IMR-90 (cell line): ENCODE results near the gene CTRL. TPM values are rescaled to one million over a fixed set of nuclear protein-coding genes. Genes with fewer than 3 reads are reported as not detected.

Source experiments
- ATAC-seq: fragments of 200-7000 bp; cut with Tn5 transposase; 2 replicates; pipeline ENCODE4 v1.9.1; 2020; ENCODE audit warnings: low read depth, mild to moderate bottlenecking, moderate library complexity
- BruUV-seq: library from RNA; stranded (reverse); fragments of 400-500 nt; replicated peaks from 2 replicates; lab custom pipeline; 2021; lab: Mats Ljungman, UMichigan
- CTCF ChIA-PET: fragments of 300-600 bp; formaldehyde crosslinking; extraction: SDS; loops from one replicate; lab custom pipeline; 2021; ENCODE audit warnings: antibody characterized with exemption; lab: Yijun Ruan, JAX
- POLR2A ChIA-PET: fragments of 300-600 bp; sonication (Branson Sonifier 250); formaldehyde crosslinking; loops from one replicate; lab custom pipeline; 2022; ENCODE audit warnings: antibody characterized with exemption; ENCODE audit not compliant: unreplicated experiment; lab: Charles Lee
- DNase-seq: peaks from one replicate; pipeline ENCODE4 v3.0.0; 2013
- H2AFZ ChIP-seq: replicated peaks from 2 replicates; pipeline ENCODE3; 2013; ENCODE audit warnings: low read length, mild to moderate bottlenecking; ENCODE audit not compliant: poor library complexity
- H2AK5ac ChIP-seq: 2 replicates; pipeline ENCODE4 v1.6.1; 2013; ENCODE audit warnings: low read depth, low read length, inconsistent platforms
- H2AK9ac ChIP-seq: replicated peaks from 2 replicates; pipeline ENCODE3; 2013; ENCODE audit warnings: mild to moderate bottlenecking, low read depth, low read length, moderate library complexity; ENCODE audit not compliant: poor library complexity
- H2BK120ac ChIP-seq: 2 replicates; pipeline ENCODE4 v1.6.1; 2013; ENCODE audit warnings: low read depth, low read length, inconsistent platforms
- H2BK15ac ChIP-seq: 3 replicates; pipeline ENCODE4 v1.6.1; 2013; ENCODE audit warnings: low read depth, low read length, inconsistent platforms
- H2BK20ac ChIP-seq: 2 replicates; pipeline ENCODE4 v1.6.1; 2013; ENCODE audit warnings: low read depth, mild to moderate bottlenecking, inconsistent platforms, low read length, moderate library complexity
- H2BK5ac ChIP-seq: 2 replicates; pipeline ENCODE4 v1.6.1; 2013; ENCODE audit warnings: mild to moderate bottlenecking, low read depth, low read length, inconsistent platforms; ENCODE audit not compliant: poor library complexity, severe bottlenecking
- H3K14ac ChIP-seq: replicated peaks from 2 replicates; pipeline ENCODE4 v1.6.1; 2013; ENCODE audit warnings: low read depth, low read length, inconsistent platforms
- H3K18ac ChIP-seq: 2 replicates; pipeline ENCODE4 v1.6.1; 2013; ENCODE audit warnings: low read depth, low read length, control low read depth
- H3K23ac ChIP-seq: 2 replicates; pipeline ENCODE4 v1.6.1; 2013; ENCODE audit warnings: low read depth, low read length, inconsistent platforms
- H3K27ac ChIP-seq: 2 replicates; pipeline ENCODE4 v1.5.1; 2013; ENCODE audit warnings: mild to moderate bottlenecking, control low read depth, low read length; ENCODE audit not compliant: insufficient read depth
- H3K27me3 ChIP-seq: 2 replicates; pipeline ENCODE4 v1.6.1; 2013; ENCODE audit warnings: low read length; ENCODE audit not compliant: control insufficient read depth, insufficient read depth
- H3K36me3 ChIP-seq: 2 replicates; pipeline ENCODE4 v1.6.1; 2013; ENCODE audit warnings: low read length, mixed read lengths; ENCODE audit not compliant: control insufficient read depth, insufficient read depth
- H3K4ac ChIP-seq: 2 replicates; pipeline ENCODE4 v1.6.1; 2013; ENCODE audit warnings: low read depth, low read length, inconsistent platforms
- H3K4me1 ChIP-seq: 2 replicates; pipeline ENCODE4 v1.6.1; 2013; ENCODE audit warnings: low read length, mixed read lengths; ENCODE audit not compliant: control insufficient read depth, insufficient read depth
- H3K4me2 ChIP-seq: 2 replicates; pipeline ENCODE4 v1.6.1; 2013; ENCODE audit warnings: low read depth, mild to moderate bottlenecking, control low read depth, low read length, moderate library complexity
- H3K4me3 ChIP-seq: 2 replicates; pipeline ENCODE4 v1.5.1; 2013; ENCODE audit warnings: low read depth, mild to moderate bottlenecking, control low read depth, low read length, moderate library complexity; ENCODE audit not compliant: insufficient read depth
- H3K56ac ChIP-seq: 2 replicates; pipeline ENCODE4 v1.6.1; 2013; ENCODE audit warnings: low read length, inconsistent platforms; ENCODE audit not compliant: insufficient read depth; ENCODE audit errors: extremely low read depth
- H3K79me1 ChIP-seq, 2 experiments: 2 replicates each; pipeline ENCODE4 v1.6.1; 2013; ENCODE audit warnings: low read length in 2 of 2, inconsistent platforms in 1 of 2, low read depth in 1 of 2
- H3K9ac ChIP-seq: 2 replicates; pipeline ENCODE4 v1.6.1; 2013; ENCODE audit warnings: low read depth, low read length, control low read depth
- H3K9me1 ChIP-seq: 2 replicates; pipeline ENCODE4 v1.6.1; 2013; ENCODE audit warnings: low read length, inconsistent platforms; ENCODE audit not compliant: insufficient read depth
- H3K9me3 ChIP-seq: 2 replicates; pipeline ENCODE4 v1.6.1; 2013; ENCODE audit warnings: low read length; ENCODE audit not compliant: control insufficient read depth, insufficient read depth
- H4K20me1 ChIP-seq: 2 replicates; pipeline ENCODE4 v1.6.1; 2013; ENCODE audit warnings: low read length, inconsistent platforms; ENCODE audit not compliant: insufficient read depth
- H4K5ac ChIP-seq: 2 replicates; pipeline ENCODE4 v1.6.1; 2013; ENCODE audit warnings: mild to moderate bottlenecking, low read depth, low read length, control low read depth
- H4K8ac ChIP-seq, 2 experiments: 2 replicates each; pipeline ENCODE4 v1.6.1; 2013; ENCODE audit warnings: low read depth in 2 of 2, low read length in 2 of 2, control low read depth in 1 of 2, inconsistent platforms in 1 of 2
- H4K91ac ChIP-seq: 2 replicates; pipeline ENCODE4 v1.6.1; 2013; ENCODE audit warnings: low read depth, low read length, inconsistent platforms; ENCODE audit not compliant: insufficient read depth
- BHLHE40 ChIP-seq: fragments of 150-350 bp; IDR thresholded peaks from 2 replicates; pipeline ENCODE4 v1.6.1; 2016; ENCODE audit warnings: mild to moderate bottlenecking, low read depth, low read length
- CEBPB ChIP-seq: IDR thresholded peaks from 2 replicates; pipeline ENCODE4 v1.6.1; 2012; ENCODE audit warnings: low read depth, low read length, improper control_type of control experiment
- CHD1 ChIP-seq: IDR thresholded peaks from 2 replicates; pipeline ENCODE4 v1.6.1; 2012; ENCODE audit warnings: low read depth, low read length, improper control_type of control experiment
- FOS ChIP-seq: fragments of 150-350 bp; IDR thresholded peaks from 2 replicates; pipeline ENCODE4 v1.6.1; 2016; ENCODE audit warnings: low read depth, low read length
- MAFK ChIP-seq: IDR thresholded peaks from 2 replicates; pipeline ENCODE4 v1.6.1; 2012; ENCODE audit warnings: low read depth, low read length, improper control_type of control experiment
- MAZ ChIP-seq: IDR thresholded peaks from 2 replicates; pipeline ENCODE4 v1.6.1; 2012; ENCODE audit warnings: low read depth, mild to moderate bottlenecking, low read length, improper control_type of control experiment, moderate library complexity, borderline replicate concordance
- NFE2L2 ChIP-seq: fragments of 150-350 bp; IDR thresholded peaks from 2 replicates; pipeline ENCODE4 v1.6.1; 2016; ENCODE audit warnings: low read depth, mild to moderate bottlenecking, low read length
- POLR2A ChIP-seq: IDR thresholded peaks from 2 replicates; pipeline ENCODE4 v1.6.1; 2012; ENCODE audit warnings: mild to moderate bottlenecking, low read depth, low read length
- RAD21 ChIP-seq: IDR thresholded peaks from 2 replicates; pipeline ENCODE4 v1.6.1; 2012; ENCODE audit warnings: low read length, improper control_type of control experiment
- RCOR1 ChIP-seq: IDR thresholded peaks from 2 replicates; pipeline ENCODE4 v1.6.1; 2012; ENCODE audit warnings: mild to moderate bottlenecking, low read length, improper control_type of control experiment; ENCODE audit not compliant: insufficient replicate concordance
- WGBS, 2 experiments: methylation state at CpG; one replicate each; pipeline versions ENCODE4 v1.1.5 to v1.1.7; 2013; ENCODE audit warnings: missing lambda C conversion rate in 2 of 2; ENCODE audit not compliant: insufficient read length in 1 of 2; ENCODE audit errors: extremely low coverage in 2 of 2; 5-methylcytosine and 5-hydroxymethylcytosine counted together
- dilution Hi-C: fragments of 300-500 bp; cut with HindIII; formaldehyde crosslinking; loops from one replicate; pipeline ENCODE4 v1.14.3; 2018; ENCODE audit warnings: low sequenced_read_pairs; ENCODE audit not compliant: unreplicated experiment
- in situ Hi-C: fragments of 300-500 bp; cut with MboI; formaldehyde crosslinking; loops from 3 replicates; pipeline ENCODE4 v1.14.3; 2019; ENCODE audit warnings: low sequenced_read_pairs, inconsistent platforms, mixed read lengths
- intact Hi-C: fragments of 100-400 bp; cut with micrococcal nuclease; formaldehyde crosslinking; loops from 2 replicates; pipeline ENCODE4 v1.10.0; 2022
- polyA plus RNA-seq, 3 experiments: library from polyadenylated mRNA; depleted of rRNA; stranded (reverse); fragments of >200 nt; gene quantifications; 2 replicates each; pipeline ENCODE4 v1.2.3, GENCODE V29; 2012; ENCODE audit warnings: low replicate concordance in 1 of 3
- total RNA-seq: library from RNA; depleted of rRNA; stranded (reverse); fragments of >200 nt; gene quantifications from 2 replicates; pipeline ENCODE4 v1.2.3, GENCODE V29; 2012
- TF ChIP-seq, protein P1 (sequence below): fragments of 150-350 bp; IDR thresholded peaks from 2 replicates; pipeline ENCODE4 v1.6.1; 2017; ENCODE audit warnings: mild to moderate bottlenecking, antibody characterized with exemption, low read length, low read depth
- TF ChIP-seq, protein P2 (sequence below): fragments of 150-350 bp; IDR thresholded peaks from 2 replicates; pipeline ENCODE4 v1.6.1; 2016; ENCODE audit warnings: low read depth, mild to moderate bottlenecking, low read length, moderate library complexity, borderline replicate concordance
- TF ChIP-seq, protein P3 (sequence below): conservative IDR thresholded peaks from 2 replicates; pipeline ENCODE4 v1.5.1; 2012; ENCODE audit warnings: mild to moderate bottlenecking, low read depth, low read length, improper control_type of control experiment

The CTRL gene
- total and polyA plus RNA-seq, 2 of the 4 experiments (the other 2 are of a cell fraction): 0.18 to 1.1 TPM

DNA sequence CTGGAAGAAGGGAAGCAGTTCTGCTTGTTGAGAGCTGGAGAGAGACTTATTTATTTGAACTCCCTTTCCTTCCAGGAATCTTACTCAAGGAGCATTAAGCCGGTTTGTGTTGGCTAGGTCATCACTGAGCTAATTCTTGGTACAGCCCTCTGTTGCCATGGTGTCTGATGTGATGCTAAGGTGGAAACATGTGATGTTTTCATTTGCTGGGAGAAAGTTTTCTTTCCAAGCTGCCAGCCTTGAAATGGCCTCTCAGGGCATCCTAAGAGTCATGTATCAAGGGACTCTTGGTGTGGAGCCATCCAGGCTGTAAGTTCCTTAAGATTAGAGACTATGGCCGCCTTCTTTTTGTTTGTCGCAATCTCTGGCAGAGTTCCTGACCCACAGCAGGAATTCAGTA lies 34.4 kb downstream of the CTRL start:
- H2BK5ac ChIP-seq: no peak overlapping the region
- H3K4me1 ChIP-seq: peaks cover 9% of the 10 kb centered on the region
- no peaks in the 10 kb centered on the region for H3K27me3 ChIP-seq
- H2BK120ac ChIP-seq: no peak overlapping the region
- H2AFZ ChIP-seq: no peak overlapping the region
- H3K36me3 ChIP-seq: peaks cover 4% of the 10 kb centered on the region
- in situ Hi-C loops (no loop called here), intact Hi-C loops (no loop called here), dilution Hi-C loops (no loop called here)
- H3K79me1 ChIP-seq: peaks cover 30 to 77% of the 10 kb centered on the region in 2 experiments
- no peak overlapping the region for H2AK9ac ChIP-seq
- no peak overlapping the region for H3K4me2 ChIP-seq
- CTCF ChIA-PET: interaction anchor here (0.8 to 1.0 kb wide), 2 partner anchors 14 to 80 kb away, joined by 3 read pairs; no protein-coding TSS in a partner anchor
- H3K18ac ChIP-seq: no peak overlapping the region
- H3K23ac ChIP-seq: no peak overlapping the region
- DNase-seq: peak; percentile 47
- H3K56ac ChIP-seq: no peak overlapping the region
- no peak overlapping the region for H3K4ac ChIP-seq
- H4K5ac ChIP-seq: no peak overlapping the region
- no peak overlapping the region for H3K4me3 ChIP-seq
- no peak overlapping the region for H3K9ac ChIP-seq
- no peaks in the 10 kb centered on the region for H3K9me3 ChIP-seq
- H2BK15ac ChIP-seq: no peak overlapping the region
- H4K91ac ChIP-seq: no peak overlapping the region
- no TSS peak for BruUV-seq
- TF ChIP-seq CEBPB: no peak
- TF ChIP-seq, protein P1, sequence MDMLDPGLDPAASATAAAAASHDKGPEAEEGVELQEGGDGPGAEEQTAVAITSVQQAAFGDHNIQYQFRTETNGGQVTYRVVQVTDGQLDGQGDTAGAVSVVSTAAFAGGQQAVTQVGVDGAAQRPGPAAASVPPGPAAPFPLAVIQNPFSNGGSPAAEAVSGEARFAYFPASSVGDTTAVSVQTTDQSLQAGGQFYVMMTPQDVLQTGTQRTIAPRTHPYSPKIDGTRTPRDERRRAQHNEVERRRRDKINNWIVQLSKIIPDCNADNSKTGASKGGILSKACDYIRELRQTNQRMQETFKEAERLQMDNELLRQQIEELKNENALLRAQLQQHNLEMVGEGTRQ: no peak
- TF ChIP-seq NFE2L2: no peak
- TF ChIP-seq RAD21: no peak
- TF ChIP-seq BHLHE40: no peak
- no peak for TF ChIP-seq FOS
- TF ChIP-seq POLR2A: no peak
- TF ChIP-seq, protein P2, sequence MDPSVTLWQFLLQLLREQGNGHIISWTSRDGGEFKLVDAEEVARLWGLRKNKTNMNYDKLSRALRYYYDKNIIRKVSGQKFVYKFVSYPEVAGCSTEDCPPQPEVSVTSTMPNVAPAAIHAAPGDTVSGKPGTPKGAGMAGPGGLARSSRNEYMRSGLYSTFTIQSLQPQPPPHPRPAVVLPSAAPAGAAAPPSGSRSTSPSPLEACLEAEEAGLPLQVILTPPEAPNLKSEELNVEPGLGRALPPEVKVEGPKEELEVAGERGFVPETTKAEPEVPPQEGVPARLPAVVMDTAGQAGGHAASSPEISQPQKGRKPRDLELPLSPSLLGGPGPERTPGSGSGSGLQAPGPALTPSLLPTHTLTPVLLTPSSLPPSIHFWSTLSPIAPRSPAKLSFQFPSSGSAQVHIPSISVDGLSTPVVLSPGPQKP: no peak
- no peak for TF ChIP-seq CHD1
- no peak for TF ChIP-seq MAZ
- TF ChIP-seq RCOR1: no peak
- no peak for TF ChIP-seq MAFK
- TF ChIP-seq, protein P3, sequence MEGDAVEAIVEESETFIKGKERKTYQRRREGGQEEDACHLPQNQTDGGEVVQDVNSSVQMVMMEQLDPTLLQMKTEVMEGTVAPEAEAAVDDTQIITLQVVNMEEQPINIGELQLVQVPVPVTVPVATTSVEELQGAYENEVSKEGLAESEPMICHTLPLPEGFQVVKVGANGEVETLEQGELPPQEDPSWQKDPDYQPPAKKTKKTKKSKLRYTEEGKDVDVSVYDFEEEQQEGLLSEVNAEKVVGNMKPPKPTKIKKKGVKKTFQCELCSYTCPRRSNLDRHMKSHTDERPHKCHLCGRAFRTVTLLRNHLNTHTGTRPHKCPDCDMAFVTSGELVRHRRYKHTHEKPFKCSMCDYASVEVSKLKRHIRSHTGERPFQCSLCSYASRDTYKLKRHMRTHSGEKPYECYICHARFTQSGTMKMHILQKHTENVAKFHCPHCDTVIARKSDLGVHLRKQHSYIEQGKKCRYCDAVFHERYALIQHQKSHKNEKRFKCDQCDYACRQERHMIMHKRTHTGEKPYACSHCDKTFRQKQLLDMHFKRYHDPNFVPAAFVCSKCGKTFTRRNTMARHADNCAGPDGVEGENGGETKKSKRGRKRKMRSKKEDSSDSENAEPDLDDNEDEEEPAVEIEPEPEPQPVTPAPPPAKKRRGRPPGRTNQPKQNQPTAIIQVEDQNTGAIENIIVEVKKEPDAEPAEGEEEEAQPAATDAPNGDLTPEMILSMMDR: no peak
- POLR2A ChIA-PET: no interaction called here
- peaks cover 43% of the 10 kb centered on the region for H4K20me1 ChIP-seq
- ATAC-seq: no peak
- no peak overlapping the region for H4K8ac ChIP-seq
- H3K14ac ChIP-seq: no peak overlapping the region
- no peak overlapping the region for H2BK20ac ChIP-seq
- 100% methylated on average over 2 of the region's 3 CpGs; no CpG with 5 or more reads in 1 of the 2 experiments for WGBS, 2 experiments
- no peak overlapping the region for H2AK5ac ChIP-seq
- peaks cover 25% of the 10 kb centered on the region for H3K9me1 ChIP-seq
- H3K27ac ChIP-seq: no peak overlapping the region
